Neural cell (in vitro differentiated cells): ENCODE data around the gene RASAL3.

Source experiments
- EP300 ChIP-seq: fragments of 450-650 bp; conservative IDR thresholded peaks from 2 replicates; pipeline ENCODE4 v1.6.1; 2014; ENCODE audit warnings: antibody characterized with exemption, mild to moderate bottlenecking, moderate library complexity; ENCODE audit not compliant: poor library complexity, severe bottlenecking
- EZH2 ChIP-seq: fragments of 200-600, 300-800 bp; shearing (Covaris generic), sonication (generic); IDR thresholded peaks from 2 replicates; pipeline ENCODE4 v1.6.1; 2014; ENCODE audit warnings: antibody characterized with exemption, low read length, borderline replicate concordance, mild to moderate bottlenecking; ENCODE audit not compliant: insufficient read depth, poor library complexity, severe bottlenecking
- MXI1 ChIP-seq: fragments of 450-650 bp; conservative IDR thresholded peaks from 2 replicates; pipeline ENCODE4 v1.6.1; 2014; ENCODE audit warnings: antibody characterized with exemption, mild to moderate bottlenecking; ENCODE audit not compliant: poor library complexity, severe bottlenecking
- POLR2AphosphoS5 ChIP-seq: IDR thresholded peaks from 2 replicates; pipeline ENCODE4 v1.6.1; 2012
- RAD21 ChIP-seq: fragments of 450-650 bp; conservative IDR thresholded peaks from 2 replicates; pipeline ENCODE4 v1.6.1; 2014; ENCODE audit warnings: antibody characterized with exemption, mild to moderate bottlenecking, moderate library complexity
- SMC3 ChIP-seq: fragments of 450-650 bp; conservative IDR thresholded peaks from 2 replicates; pipeline ENCODE4 v1.6.1; 2014; ENCODE audit warnings: antibody characterized with exemption, mild to moderate bottlenecking, moderate library complexity; ENCODE audit not compliant: poor library complexity
- TAF1 ChIP-seq: IDR thresholded peaks from 2 replicates; pipeline ENCODE4 v1.6.1; 2012; ENCODE audit warnings: low read depth
- TF ChIP-seq, protein P1 (sequence below): fragments of 450-650 bp; IDR thresholded peaks from 2 replicates; pipeline ENCODE4 v1.5.1; 2014; ENCODE audit warnings: antibody characterized with exemption, mild to moderate bottlenecking, moderate library complexity; ENCODE audit not compliant: poor library complexity, severe bottlenecking
- TF ChIP-seq, protein P2 (sequence below): IDR thresholded peaks from 2 replicates; pipeline ENCODE4 v1.6.1; 2012; ENCODE audit warnings: borderline replicate concordance

DNA sequence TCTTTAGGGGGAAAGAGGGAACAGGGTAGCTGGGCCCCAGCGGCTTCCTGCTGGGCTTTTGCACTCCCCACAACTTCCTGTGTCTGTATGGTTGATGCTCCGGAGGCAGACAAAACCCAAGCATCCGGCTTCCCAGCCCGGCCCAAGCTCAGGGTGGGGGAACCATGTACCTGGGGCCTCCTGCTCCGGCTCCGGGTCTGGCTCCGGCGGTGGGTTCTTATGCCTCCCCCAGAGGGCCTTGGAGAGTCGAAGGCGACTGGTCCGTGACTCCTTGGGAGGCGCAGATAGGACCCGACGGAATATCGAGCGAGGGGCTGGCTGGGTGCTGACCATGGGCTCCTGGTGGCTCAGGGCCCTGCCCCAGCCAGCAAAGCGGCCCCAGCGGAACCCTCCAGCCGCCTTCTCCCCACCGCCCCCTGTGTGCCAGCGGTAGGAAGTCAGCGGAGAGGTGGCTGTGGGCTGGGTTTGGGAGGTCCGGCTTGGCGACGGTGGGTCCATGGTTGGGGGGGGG is 428 bp downstream of the RASAL3 start:
- TF ChIP-seq, protein P1, sequence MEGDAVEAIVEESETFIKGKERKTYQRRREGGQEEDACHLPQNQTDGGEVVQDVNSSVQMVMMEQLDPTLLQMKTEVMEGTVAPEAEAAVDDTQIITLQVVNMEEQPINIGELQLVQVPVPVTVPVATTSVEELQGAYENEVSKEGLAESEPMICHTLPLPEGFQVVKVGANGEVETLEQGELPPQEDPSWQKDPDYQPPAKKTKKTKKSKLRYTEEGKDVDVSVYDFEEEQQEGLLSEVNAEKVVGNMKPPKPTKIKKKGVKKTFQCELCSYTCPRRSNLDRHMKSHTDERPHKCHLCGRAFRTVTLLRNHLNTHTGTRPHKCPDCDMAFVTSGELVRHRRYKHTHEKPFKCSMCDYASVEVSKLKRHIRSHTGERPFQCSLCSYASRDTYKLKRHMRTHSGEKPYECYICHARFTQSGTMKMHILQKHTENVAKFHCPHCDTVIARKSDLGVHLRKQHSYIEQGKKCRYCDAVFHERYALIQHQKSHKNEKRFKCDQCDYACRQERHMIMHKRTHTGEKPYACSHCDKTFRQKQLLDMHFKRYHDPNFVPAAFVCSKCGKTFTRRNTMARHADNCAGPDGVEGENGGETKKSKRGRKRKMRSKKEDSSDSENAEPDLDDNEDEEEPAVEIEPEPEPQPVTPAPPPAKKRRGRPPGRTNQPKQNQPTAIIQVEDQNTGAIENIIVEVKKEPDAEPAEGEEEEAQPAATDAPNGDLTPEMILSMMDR, result no peak
- TF ChIP-seq EZH2, result no peak
- no peak for TF ChIP-seq MXI1
- no peak for TF ChIP-seq POLR2AphosphoS5
- TF ChIP-seq SMC3, result no peak
- no peak for TF ChIP-seq TAF1
- no peak for TF ChIP-seq EP300
- TF ChIP-seq, protein P2, sequence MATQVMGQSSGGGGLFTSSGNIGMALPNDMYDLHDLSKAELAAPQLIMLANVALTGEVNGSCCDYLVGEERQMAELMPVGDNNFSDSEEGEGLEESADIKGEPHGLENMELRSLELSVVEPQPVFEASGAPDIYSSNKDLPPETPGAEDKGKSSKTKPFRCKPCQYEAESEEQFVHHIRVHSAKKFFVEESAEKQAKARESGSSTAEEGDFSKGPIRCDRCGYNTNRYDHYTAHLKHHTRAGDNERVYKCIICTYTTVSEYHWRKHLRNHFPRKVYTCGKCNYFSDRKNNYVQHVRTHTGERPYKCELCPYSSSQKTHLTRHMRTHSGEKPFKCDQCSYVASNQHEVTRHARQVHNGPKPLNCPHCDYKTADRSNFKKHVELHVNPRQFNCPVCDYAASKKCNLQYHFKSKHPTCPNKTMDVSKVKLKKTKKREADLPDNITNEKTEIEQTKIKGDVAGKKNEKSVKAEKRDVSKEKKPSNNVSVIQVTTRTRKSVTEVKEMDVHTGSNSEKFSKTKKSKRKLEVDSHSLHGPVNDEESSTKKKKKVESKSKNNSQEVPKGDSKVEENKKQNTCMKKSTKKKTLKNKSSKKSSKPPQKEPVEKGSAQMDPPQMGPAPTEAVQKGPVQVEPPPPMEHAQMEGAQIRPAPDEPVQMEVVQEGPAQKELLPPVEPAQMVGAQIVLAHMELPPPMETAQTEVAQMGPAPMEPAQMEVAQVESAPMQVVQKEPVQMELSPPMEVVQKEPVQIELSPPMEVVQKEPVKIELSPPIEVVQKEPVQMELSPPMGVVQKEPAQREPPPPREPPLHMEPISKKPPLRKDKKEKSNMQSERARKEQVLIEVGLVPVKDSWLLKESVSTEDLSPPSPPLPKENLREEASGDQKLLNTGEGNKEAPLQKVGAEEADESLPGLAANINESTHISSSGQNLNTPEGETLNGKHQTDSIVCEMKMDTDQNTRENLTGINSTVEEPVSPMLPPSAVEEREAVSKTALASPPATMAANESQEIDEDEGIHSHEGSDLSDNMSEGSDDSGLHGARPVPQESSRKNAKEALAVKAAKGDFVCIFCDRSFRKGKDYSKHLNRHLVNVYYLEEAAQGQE, result no peak
- TF ChIP-seq RAD21, result no peak
